ENCODE data around the gene LPCAT1.

Gene LPCAT1

DNA sequence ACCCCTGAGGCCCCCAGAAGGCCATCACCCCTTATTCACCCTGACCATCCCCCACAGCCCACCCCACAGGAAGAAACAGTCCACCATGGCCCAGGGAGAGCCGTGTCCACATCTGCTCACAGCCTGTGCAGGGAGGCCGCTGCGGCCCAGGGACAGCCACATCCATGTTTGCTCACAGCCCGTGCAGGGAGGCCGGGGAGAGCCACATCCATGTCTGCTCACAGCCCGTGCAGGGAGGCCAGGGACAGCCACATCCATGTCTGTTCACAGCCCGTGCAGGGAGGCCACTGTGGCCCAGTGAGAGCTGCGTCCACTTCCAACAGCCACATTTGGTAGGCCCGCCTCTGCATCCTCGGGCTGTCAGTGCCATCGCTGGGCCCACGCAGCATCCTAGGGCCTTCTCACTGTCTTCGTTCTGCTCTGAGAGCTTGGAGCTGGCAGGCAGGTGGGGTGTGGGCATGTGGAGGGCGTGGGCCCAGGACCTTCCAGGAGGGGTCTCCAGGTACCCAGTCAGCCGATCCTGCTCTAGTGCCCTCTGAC, 38.1 kb downstream of the LPCAT1 start:
- no peaks in the 10 kb centered on the region for H3K9me3 ChIP-seq (ENCODE audit: control insufficient read depth, insufficient read depth, low read length)
- H3K36me3 ChIP-seq (ENCODE audit: insufficient read depth, low read length): peaks cover 19% of the 10 kb centered on the region
- H3K9ac ChIP-seq (ENCODE audit: low read depth, low read length): no peak overlapping the region
- H3K4me1 ChIP-seq (ENCODE audit: insufficient read depth, low read length): no peaks in the 10 kb centered on the region

GRCh38 chr5:1484730-1485578, 38.8 kb downstream of the LPCAT1 start:
- no peak overlapping the region for H3K9ac ChIP-seq (ENCODE audit: low read depth, low read length)
- H3K9me3 ChIP-seq (ENCODE audit: control insufficient read depth, insufficient read depth, low read length): no peaks in the 10 kb centered on the region
- H3K36me3 ChIP-seq (ENCODE audit: insufficient read depth, low read length): peaks cover 19% of the 10 kb centered on the region
- H3K4me1 ChIP-seq (ENCODE audit: insufficient read depth, low read length): no peaks in the 10 kb centered on the region

- no peaks in the 10 kb centered on the region for H3K4me1 ChIP-seq (ENCODE audit: insufficient read depth, low read length)
- H3K9ac ChIP-seq (ENCODE audit: low read depth, low read length): no peak overlapping the region
Measured at GRCh38 chr5:1483856-1484729, 39.7 kb downstream of the LPCAT1 start.

DNA sequence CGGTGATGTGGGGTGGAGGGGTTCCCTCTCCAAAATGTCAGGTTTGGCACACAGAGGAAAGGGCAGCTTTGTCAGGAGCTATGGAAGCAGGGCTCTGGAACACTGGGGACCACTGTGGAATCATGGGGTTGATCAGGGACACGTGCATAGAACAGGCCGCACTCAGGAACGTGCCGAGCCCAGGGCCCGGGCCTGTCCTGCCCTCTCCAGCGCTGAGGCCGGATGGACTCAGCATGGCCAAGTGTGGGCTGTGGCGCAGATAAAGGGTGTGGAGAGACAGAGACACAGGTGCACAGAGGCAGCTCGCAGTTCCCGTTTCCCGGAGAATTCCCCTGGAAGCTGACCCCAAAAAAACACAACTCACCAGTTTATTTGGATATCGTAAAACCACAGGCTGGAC, 40.7 kb downstream of the LPCAT1 start:
- Histone ChIP-seq H3K4me1 (ENCODE audit: insufficient read depth, low read length) (no peaks in the 10 kb centered on the region), H3K9ac (ENCODE audit: low read depth, low read length) (no peak overlapping the region), H3K36me3 (ENCODE audit: insufficient read depth, low read length) (peaks cover 24% of the 10 kb centered on the region), H3K9me3 (ENCODE audit: control insufficient read depth, insufficient read depth, low read length) (no peaks in the 10 kb centered on the region)

More at GRCh38 chr5:1483856-1484729, 39.7 kb downstream of the LPCAT1 start:
- Histone ChIP-seq H3K36me3 (ENCODE audit: insufficient read depth, low read length) (peaks cover 20% of the 10 kb centered on the region), H3K9me3 (ENCODE audit: control insufficient read depth, insufficient read depth, low read length) (no peaks in the 10 kb centered on the region)

GRCh38 chr5:1481959-1482331, 41.8 kb downstream of the LPCAT1 start:
- Histone ChIP-seq H3K36me3 (ENCODE audit: insufficient read depth, low read length) (peaks cover 23% of the 10 kb centered on the region), H3K4me1 (ENCODE audit: insufficient read depth, low read length) (no peaks in the 10 kb centered on the region), H3K9ac (ENCODE audit: low read depth, low read length) (no peak overlapping the region), H3K9me3 (ENCODE audit: control insufficient read depth, insufficient read depth, low read length) (no peaks in the 10 kb centered on the region)

DNA sequence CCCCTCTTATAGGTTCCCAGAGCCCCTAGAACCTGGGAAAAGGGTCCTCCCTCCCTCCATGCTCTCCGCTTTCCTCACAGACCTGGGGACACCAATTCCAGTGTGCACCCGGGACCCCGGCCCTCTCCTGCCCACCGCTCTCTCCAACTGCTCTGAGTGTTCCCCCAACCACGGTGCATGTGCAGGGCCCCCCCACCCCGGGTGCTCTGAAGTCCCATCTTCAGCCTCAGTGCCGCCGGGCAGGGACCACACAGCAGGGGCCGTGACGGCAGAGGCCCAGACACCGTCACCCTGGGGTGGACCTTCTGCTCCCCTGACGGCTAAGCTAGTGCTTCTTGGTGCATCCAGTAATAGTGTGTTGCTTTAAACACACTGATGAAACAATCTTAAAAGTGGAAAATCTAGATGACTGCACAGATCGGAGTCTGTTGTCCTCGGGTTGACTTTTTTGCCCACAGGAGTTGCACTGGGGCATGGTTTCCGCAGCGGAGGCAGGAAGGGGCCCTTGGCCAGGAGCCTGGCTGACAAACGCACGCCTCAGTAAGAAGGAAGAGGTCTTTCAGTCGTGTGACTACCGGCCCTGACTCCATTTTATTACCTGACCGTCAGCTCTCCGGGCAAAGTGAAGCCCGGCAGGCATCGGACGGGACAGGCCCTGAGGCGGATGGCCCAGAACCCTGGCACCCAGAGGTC, 42.3 kb downstream of the LPCAT1 start:
- H3K9ac ChIP-seq (ENCODE audit: low read depth, low read length): no peak overlapping the region
- H3K36me3 ChIP-seq (ENCODE audit: insufficient read depth, low read length): peaks cover 24% of the 10 kb centered on the region
- no peaks in the 10 kb centered on the region for H3K4me1 ChIP-seq (ENCODE audit: insufficient read depth, low read length)
- no peaks in the 10 kb centered on the region for H3K9me3 ChIP-seq (ENCODE audit: control insufficient read depth, insufficient read depth, low read length)

DNA sequence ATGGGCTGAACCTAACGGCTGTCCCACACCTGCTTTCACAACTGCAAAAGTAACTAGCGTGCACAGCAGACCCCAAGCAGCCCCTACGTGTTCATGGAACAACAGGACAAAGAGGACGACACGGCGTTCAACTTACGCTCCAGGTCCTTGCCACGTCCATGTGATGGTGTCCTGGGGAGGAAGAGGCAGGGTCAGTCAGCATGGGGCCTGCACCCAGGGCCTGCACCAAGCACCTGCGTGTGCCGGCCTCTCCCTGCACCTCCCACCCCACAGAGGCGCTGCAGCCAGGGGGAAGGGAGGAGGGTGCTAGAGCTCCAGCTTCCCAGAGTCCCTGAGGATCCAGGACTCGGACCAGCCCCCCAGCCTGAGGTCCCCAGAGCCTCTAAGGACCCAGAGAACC, 43.0 kb downstream of the LPCAT1 start:
- no peak overlapping the region for H3K9ac ChIP-seq (ENCODE audit: low read depth, low read length)
- H3K36me3 ChIP-seq (ENCODE audit: insufficient read depth, low read length): peaks cover 25% of the 10 kb centered on the region
- H3K9me3 ChIP-seq (ENCODE audit: control insufficient read depth, insufficient read depth, low read length): no peaks in the 10 kb centered on the region
- no peaks in the 10 kb centered on the region for H3K4me1 ChIP-seq (ENCODE audit: insufficient read depth, low read length)

DNA sequence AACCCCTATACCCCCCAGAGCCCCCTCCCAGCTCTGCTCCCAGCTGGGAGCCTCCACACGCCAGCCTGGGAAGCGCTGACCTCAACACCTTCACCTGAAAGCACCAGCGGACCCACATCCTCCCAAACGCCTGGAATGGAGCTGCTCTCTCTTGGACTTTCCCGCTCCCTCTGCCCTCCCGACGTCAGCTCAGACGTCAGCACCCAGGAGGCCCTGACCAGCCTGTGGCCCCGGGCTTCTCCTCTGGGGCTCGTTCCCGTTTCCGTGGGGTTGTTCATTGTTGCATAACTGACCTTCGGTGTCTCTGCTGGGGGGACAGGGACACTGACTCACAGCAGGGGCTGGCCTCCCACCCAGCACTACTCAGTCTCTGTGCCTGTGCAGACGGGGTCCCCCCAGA, 43.5 kb downstream of the LPCAT1 start:
- Histone ChIP-seq H3K4me1 (ENCODE audit: insufficient read depth, low read length) (no peaks in the 10 kb centered on the region), H3K9ac (ENCODE audit: low read depth, low read length) (no peak overlapping the region), H3K9me3 (ENCODE audit: control insufficient read depth, insufficient read depth, low read length) (no peaks in the 10 kb centered on the region), H3K36me3 (ENCODE audit: insufficient read depth, low read length) (peaks cover 25% of the 10 kb centered on the region)

- H3K4me1 ChIP-seq (ENCODE audit: insufficient read depth, low read length): no peaks in the 10 kb centered on the region
- peaks cover 25% of the 10 kb centered on the region for H3K36me3 ChIP-seq (ENCODE audit: insufficient read depth, low read length)
- H3K9ac ChIP-seq (ENCODE audit: low read depth, low read length): no peak overlapping the region
- no peaks in the 10 kb centered on the region for H3K9me3 ChIP-seq (ENCODE audit: control insufficient read depth, insufficient read depth, low read length)
Measured at GRCh38 chr5:1479581-1480188, 44.1 kb downstream of the LPCAT1 start.

- Histone ChIP-seq H3K9ac (ENCODE audit: low read depth, low read length) (no peak overlapping the region), H3K36me3 (ENCODE audit: insufficient read depth, low read length) (peaks cover 25% of the 10 kb centered on the region), H3K4me1 (ENCODE audit: insufficient read depth, low read length) (no peaks in the 10 kb centered on the region), H3K9me3 (ENCODE audit: control insufficient read depth, insufficient read depth, low read length) (no peaks in the 10 kb centered on the region)
Measured at GRCh38 chr5:1479066-1479465, 44.7 kb downstream of the LPCAT1 start.

- no peaks in the 10 kb centered on the region for H3K9me3 ChIP-seq (ENCODE audit: control insufficient read depth, insufficient read depth, low read length)
- H3K9ac ChIP-seq (ENCODE audit: low read depth, low read length): no peak overlapping the region
- peaks cover 30% of the 10 kb centered on the region for H3K36me3 ChIP-seq (ENCODE audit: insufficient read depth, low read length)
- H3K4me1 ChIP-seq (ENCODE audit: insufficient read depth, low read length): no peaks in the 10 kb centered on the region
Measured at GRCh38 chr5:1478271-1479035, 45.3 kb downstream of the LPCAT1 start.

DNA sequence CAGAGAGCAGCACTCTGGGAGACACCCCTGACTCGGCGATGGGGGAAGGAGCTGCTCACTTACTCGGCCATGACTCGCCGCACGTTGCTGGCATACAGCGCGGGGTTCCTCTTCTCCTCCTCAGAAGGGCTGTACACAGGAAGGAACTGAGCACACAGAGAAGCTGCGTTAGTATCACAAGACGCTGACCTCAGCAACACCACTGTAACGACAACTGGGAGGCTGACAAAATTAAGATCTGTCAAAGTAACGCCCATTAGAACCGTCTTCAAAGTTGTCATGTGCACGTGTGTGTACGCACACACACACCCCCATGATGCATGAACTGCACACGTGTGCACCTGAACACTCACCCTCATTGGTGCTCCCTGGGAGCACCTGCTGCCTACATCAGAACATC, 46.4 kb downstream of the LPCAT1 start:
- no peaks in the 10 kb centered on the region for H3K4me1 ChIP-seq (ENCODE audit: insufficient read depth, low read length)
- no peaks in the 10 kb centered on the region for H3K9me3 ChIP-seq (ENCODE audit: control insufficient read depth, insufficient read depth, low read length)
- H3K36me3 ChIP-seq (ENCODE audit: insufficient read depth, low read length): peaks cover 35% of the 10 kb centered on the region
- H3K9ac ChIP-seq (ENCODE audit: low read depth, low read length): no peak overlapping the region

DNA sequence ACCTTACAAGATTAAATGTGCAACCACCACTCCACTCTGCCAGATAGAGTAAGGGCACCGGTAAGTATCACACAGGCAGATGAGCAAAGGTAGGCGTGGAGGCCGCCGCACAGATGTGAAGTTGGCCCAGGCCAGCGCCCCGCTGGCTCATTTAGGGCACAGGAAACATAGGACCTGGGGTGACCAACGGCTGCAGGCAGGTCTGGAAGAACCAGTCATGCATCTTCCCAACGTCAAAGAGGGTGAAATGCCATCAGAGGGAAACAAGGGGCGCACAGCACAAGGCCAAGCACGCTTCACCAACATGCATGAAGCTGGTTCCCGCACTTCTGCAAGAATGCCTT, 46.8 kb downstream of the LPCAT1 start:
- Histone ChIP-seq H3K36me3 (ENCODE audit: insufficient read depth, low read length) (peaks cover 35% of the 10 kb centered on the region), H3K9me3 (ENCODE audit: control insufficient read depth, insufficient read depth, low read length) (no peaks in the 10 kb centered on the region), H3K4me1 (ENCODE audit: insufficient read depth, low read length) (no peaks in the 10 kb centered on the region), H3K9ac (ENCODE audit: low read depth, low read length) (no peak overlapping the region)
